Right lobe of liver (tissue), 4 donors: ENCODE measurements around the gene HOXD10.

Source experiments
- POLR2A ChIP-seq: fragments of 450-650 bp; IDR thresholded peaks from one replicate; pipeline ENCODE4 v1.6.1; 2017; ENCODE audit warnings: antibody characterized with exemption, mild to moderate bottlenecking
- TF ChIP-seq, protein P1 (sequence below), 4 donors: fragments of 200-600 bp in 3 of 4; fragments of 450-650 bp in 1 of 4; IDR thresholded peaks; one replicate each; pipeline versions ENCODE4 v1.5.1 to v1.8.0; 2016 to 2022; ENCODE audit warnings: antibody characterized with exemption in 4 of 4, mild to moderate bottlenecking in 2 of 4
- donor health status: DM: no; HTN: no; CAD: no.
- donor health status: DM: no; HTN: no; CAD: no.
- donor health status: DM: no; HTN: yes; CAD: no.

DNA sequence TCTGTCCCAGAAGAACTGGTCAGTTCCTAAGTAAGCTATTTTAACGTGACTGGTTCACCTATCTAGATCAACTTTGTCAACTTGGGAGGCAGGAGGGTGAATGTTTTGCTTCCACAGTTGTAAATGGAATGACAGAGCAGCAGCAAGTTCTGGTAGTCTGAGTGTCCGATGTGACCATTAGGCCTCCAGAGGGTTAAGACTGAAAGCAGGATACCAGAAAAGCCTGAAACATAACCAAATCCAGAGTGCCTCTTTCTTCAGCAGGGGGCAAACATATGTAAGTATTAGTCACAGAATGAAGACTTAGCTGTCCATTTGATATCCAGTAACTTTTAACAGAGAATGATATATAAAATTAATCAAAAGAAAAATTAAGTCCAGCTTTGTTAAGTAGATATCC, 49.7 kb downstream of the HOXD10 start:
- TF ChIP-seq, protein P1, sequence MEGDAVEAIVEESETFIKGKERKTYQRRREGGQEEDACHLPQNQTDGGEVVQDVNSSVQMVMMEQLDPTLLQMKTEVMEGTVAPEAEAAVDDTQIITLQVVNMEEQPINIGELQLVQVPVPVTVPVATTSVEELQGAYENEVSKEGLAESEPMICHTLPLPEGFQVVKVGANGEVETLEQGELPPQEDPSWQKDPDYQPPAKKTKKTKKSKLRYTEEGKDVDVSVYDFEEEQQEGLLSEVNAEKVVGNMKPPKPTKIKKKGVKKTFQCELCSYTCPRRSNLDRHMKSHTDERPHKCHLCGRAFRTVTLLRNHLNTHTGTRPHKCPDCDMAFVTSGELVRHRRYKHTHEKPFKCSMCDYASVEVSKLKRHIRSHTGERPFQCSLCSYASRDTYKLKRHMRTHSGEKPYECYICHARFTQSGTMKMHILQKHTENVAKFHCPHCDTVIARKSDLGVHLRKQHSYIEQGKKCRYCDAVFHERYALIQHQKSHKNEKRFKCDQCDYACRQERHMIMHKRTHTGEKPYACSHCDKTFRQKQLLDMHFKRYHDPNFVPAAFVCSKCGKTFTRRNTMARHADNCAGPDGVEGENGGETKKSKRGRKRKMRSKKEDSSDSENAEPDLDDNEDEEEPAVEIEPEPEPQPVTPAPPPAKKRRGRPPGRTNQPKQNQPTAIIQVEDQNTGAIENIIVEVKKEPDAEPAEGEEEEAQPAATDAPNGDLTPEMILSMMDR (IDR thresholded peaks at IDR 0.05): no peak
- TF ChIP-seq POLR2A: no peak
